Mammary epithelial cell (primary cell): ENCODE data around the gene GADL1.

ENCODE experiments used
- CTCF ChIP-seq, 2 donors: IDR thresholded peaks in 1 of 2; conservative IDR thresholded peaks in 1 of 2; 2 replicates each; pipeline ENCODE4 v1.5.1; 2011 to 2012; ENCODE audit warnings: inconsistent platforms in 2 of 2, low read length in 2 of 2, mild to moderate bottlenecking in 2 of 2, control low read depth in 1 of 2, low read depth in 1 of 2; ENCODE audit not compliant: insufficient read depth in 1 of 2; ENCODE audit errors: extremely low read depth in 1 of 2
- EZH2 ChIP-seq: IDR thresholded peaks from 2 replicates; pipeline ENCODE4 v1.6.1; 2012; ENCODE audit warnings: low read length, inconsistent platforms, borderline replicate concordance

DNA sequence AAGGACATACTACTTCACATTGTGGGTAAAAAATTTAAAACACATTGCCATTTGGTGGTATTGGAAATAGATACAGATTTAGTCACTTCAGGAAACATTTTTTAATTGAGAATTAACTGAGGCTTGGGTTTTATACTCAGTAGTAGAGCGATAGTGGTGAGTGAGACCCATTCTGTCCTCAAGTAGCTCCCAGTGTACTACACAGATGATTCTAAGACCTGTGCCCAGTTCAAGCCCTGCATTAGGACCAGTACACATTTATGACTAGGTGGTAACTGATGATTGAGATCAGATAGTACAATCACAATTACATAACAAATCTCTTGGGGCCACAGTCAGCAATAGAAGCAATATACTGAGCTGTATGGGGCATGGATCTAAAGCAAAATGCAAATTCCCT lies 67.4 kb downstream of the GADL1 start:
- TF ChIP-seq CTCF (conservative IDR thresholded peaks at IDR 0.05 in 1 of 2, IDR thresholded peaks at IDR 0.05 in 1 of 2; ENCODE audit: extremely low read depth in 1 of 2, insufficient read depth in 1 of 2, low read depth in 1 of 2, low read length in 2 of 2) (no peak), EZH2 (no peak)
